ENCODE data around the gene COMT.

Gene COMT

GRCh38 chr22:19998991-19999820 is 57.6 kb downstream of the COMT start:
- no peak for TF ChIP-seq CTCF (conservative IDR thresholded peaks at IDR 0.05; ENCODE audit: control insufficient read depth, insufficient read depth, low read depth, low read length)
- H3K4me3 ChIP-seq (ENCODE audit: control insufficient read depth, low read depth, low read length) = no peak overlapping the region
- no peak for DNase-seq (ENCODE audit: low read depth)

DNA sequence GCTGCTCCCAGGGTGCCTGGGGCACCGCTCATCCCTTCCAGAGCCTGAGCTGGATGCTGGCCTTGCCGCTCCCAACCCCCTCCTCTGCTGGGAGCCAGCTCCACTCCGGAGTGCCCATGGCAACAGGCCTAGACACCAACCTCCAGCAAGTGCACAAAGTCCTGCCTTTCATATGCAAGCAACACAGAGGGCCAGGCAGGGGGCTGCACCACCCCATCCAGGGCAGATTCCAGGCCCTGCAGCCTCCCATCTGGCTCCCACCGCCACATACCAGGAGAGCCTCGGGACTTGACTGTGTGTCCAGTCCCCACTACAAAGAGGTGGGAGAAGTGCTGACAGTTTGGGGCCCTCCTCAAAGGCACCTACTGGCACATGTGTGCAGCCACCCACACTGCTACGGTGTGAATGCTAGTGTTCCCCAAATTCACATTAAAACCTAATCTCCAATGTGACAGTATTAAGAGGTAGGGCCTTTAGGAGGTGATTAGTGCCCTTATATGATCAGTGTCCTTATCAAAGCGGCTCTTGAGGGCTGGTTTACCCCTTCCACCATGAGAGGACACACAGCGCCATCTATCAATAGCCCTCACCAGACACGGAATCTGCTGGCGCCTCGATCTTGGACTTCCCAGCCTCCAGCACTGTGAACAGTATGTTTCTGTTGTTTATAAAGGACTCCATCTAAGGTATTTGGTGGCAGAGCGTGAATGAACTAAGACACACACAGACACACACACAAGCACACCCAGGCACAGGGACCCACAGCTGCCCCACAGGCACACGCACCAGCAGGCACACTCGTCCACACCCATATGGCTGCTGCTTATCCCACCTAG is 58.9 kb downstream of the COMT start:
- TF ChIP-seq CTCF (conservative IDR thresholded peaks at IDR 0.05; ENCODE audit: control insufficient read depth, insufficient read depth, low read depth, low read length) = no peak
- no peak overlapping the region for H3K4me3 ChIP-seq (ENCODE audit: control insufficient read depth, low read depth, low read length)
- DNase-seq (ENCODE audit: low read depth) = no peak

DNA sequence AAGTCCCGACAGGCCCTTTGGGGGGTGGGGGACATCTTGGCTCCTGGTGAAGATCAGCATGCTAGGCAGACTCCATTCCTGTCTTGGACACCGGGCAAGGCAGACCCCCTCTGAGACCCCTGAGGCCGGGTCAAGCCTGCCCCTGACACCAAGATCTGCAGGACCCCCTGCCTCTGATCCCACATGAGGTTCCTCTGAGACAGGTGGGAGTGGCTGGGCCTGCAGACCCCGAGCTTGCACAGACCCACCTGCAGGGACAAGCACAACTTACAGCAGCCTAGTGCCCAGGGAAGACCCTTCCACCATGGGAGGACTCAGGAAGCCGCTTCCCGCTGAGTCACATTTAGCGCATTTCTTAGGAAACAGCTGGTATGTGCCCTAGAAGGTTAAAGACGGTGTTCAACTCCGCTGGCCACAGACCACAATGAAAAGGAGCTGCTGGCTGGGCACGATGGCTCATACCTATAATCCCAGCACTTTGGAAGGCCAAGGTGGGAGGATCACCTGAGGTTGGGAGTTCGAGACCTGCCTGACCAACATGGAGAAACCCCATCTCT is 59.6 kb downstream of the COMT start:
- TF ChIP-seq CTCF (conservative IDR thresholded peaks at IDR 0.05; ENCODE audit: control insufficient read depth, insufficient read depth, low read depth, low read length) = no peak
- DNase-seq (ENCODE audit: low read depth) = no peak
- H3K4me3 ChIP-seq (ENCODE audit: control insufficient read depth, low read depth, low read length) = no peak overlapping the region

DNA sequence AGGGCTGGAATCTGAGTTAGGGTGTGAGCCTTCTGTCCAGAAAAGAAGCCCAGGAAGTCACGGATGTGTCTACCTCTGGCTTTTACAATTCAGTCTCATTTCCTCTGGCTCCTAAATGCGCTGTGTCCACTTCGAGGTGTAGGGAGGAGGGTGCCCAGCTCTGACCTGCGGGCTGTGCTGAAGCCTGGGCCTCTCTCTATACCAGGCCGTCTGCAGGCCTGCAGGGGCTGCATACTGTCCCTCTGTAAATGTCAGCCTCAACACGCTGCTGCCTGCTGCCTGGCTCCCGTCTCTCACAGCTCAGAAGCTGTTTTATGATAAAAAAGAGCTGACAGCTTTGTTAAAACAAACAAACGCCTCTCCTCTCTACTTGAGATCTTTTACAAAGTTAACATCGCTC is 60.6 kb downstream of the COMT start:
- TF ChIP-seq CTCF (conservative IDR thresholded peaks at IDR 0.05; ENCODE audit: control insufficient read depth, insufficient read depth, low read depth, low read length) = no peak
- DNase-seq (ENCODE audit: low read depth) = no peak
- H3K4me3 ChIP-seq (ENCODE audit: control insufficient read depth, low read depth, low read length) = no peak overlapping the region

- no peak for TF ChIP-seq CTCF (conservative IDR thresholded peaks at IDR 0.05; ENCODE audit: control insufficient read depth, insufficient read depth, low read depth, low read length)
- H3K4me3 ChIP-seq (ENCODE audit: control insufficient read depth, low read depth, low read length) = no peak overlapping the region
- no peak for DNase-seq (ENCODE audit: low read depth)
Observed at GRCh38 chr22:20002636-20003035, 61.1 kb downstream of the COMT start.

GRCh38 chr22:20003304-20003703 is 61.7 kb downstream of the COMT start:
- DNase-seq (ENCODE audit: low read depth) = no peak
- no peak overlapping the region for H3K4me3 ChIP-seq (ENCODE audit: control insufficient read depth, low read depth, low read length)
- TF ChIP-seq CTCF (conservative IDR thresholded peaks at IDR 0.05; ENCODE audit: control insufficient read depth, insufficient read depth, low read depth, low read length) = no peak

Measured in fibroblast of mammary gland (primary cell).